T-cell (primary cell): ENCODE results near the gene FAM162A. TPM values are rescaled to one million over a fixed set of nuclear protein-coding genes. Genes with fewer than 3 reads are reported as not detected.

Experiments used
- ATAC-seq, 4 experiments: fragments of 200-7000 bp in 3 of 4; fragments of 150-1000 bp in 1 of 4; cut with Tn5 transposase; replicated peaks in 1 of 4; 1 replicate in 3 of 4; 2 replicates in 1 of 4; pipeline ENCODE4 v1.10.0; 2021; ENCODE audit warnings: moderate library complexity in 3 of 4, mild to moderate bottlenecking in 2 of 4, moderate number of reproducible peaks in 1 of 4
- CTCF ChIA-PET, 2 donors: fragments of 300-600 bp; sonication (Branson Sonifier 250); formaldehyde crosslinking; loops; one replicate each; lab custom pipeline; 2022; ENCODE audit warnings: antibody characterized with exemption in 2 of 2; lab: Charles Lee
- POLR2A ChIA-PET, 2 donors: fragments of 300-600 bp; sonication (Branson Sonifier 250); formaldehyde crosslinking; loops; one replicate each; lab custom pipeline; 2022; ENCODE audit warnings: antibody characterized with exemption in 2 of 2; lab: Charles Lee
- DNase-seq, 35 experiments: peaks; one replicate each; pipeline versions ENCODE4 v3.0.0 to v3.0.0-alpha.2; 2013 to 2023
- H3K27ac ChIP-seq: one replicate; pipeline ENCODE4 v1.5.1; 2013; ENCODE audit warnings: low read length
- H3K27me3 ChIP-seq, 2 experiments: replicated peaks in 1 of 2; 1 replicate in 1 of 2; 2 replicates in 1 of 2; pipeline versions ENCODE4 v1.6.1 to v1.7.0; 2013; ENCODE audit warnings: low read length in 1 of 2, mixed read lengths in 1 of 2; ENCODE audit not compliant: control insufficient read depth in 2 of 2, insufficient read depth in 2 of 2; ENCODE audit errors: extremely low read depth in 1 of 2
- H3K36me3 ChIP-seq, 2 donors: 1 replicate in 1 of 2; 2 replicates in 1 of 2; pipeline versions ENCODE4 v1.6.1 to v1.7.0; 2013; ENCODE audit warnings: low read length in 1 of 2; ENCODE audit not compliant: control insufficient read depth in 2 of 2, insufficient read depth in 1 of 2; ENCODE audit errors: extremely low read depth in 1 of 2
- H3K4me1 ChIP-seq, 2 experiments: 1 replicate in 1 of 2; 2 replicates in 1 of 2; pipeline versions ENCODE4 v1.6.1 to v1.7.0; 2013; ENCODE audit warnings: low read length in 2 of 2, mixed read lengths in 1 of 2; ENCODE audit not compliant: insufficient read depth in 2 of 2, control insufficient read depth in 1 of 2; ENCODE audit errors: extremely low read depth in 1 of 2
- H3K4me3 ChIP-seq, 2 donors: 1 replicate in 1 of 2; 2 replicates in 1 of 2; pipeline versions ENCODE4 v1.5.1 to v1.7.0; 2013; ENCODE audit warnings: mild to moderate bottlenecking in 2 of 2, low read length in 1 of 2, moderate library complexity in 1 of 2; ENCODE audit not compliant: control insufficient read depth in 1 of 2; ENCODE audit errors: extremely low read depth in 1 of 2
- H3K9me3 ChIP-seq: 2 replicates; pipeline ENCODE4 v1.7.0; 2013
- H3K27ac Mint-ChIP-seq, 2 donors: one replicate each; pipeline ENCODE4 v1.8.0; 2020 to 2021; ENCODE audit warnings: mild to moderate bottlenecking in 2 of 2, mixed read lengths in 2 of 2
- H3K27me3 Mint-ChIP-seq, 2 donors: one replicate each; pipeline ENCODE4 v1.8.0; 2021 to 2022; ENCODE audit warnings: mixed read lengths in 2 of 2
- H3K36me3 Mint-ChIP-seq: one replicate; pipeline ENCODE4 v1.8.0; 2021; ENCODE audit warnings: mixed read lengths
- H3K4me1 Mint-ChIP-seq, 3 donors: one replicate each; pipeline ENCODE4 v1.8.0; 2020 to 2022; ENCODE audit warnings: mixed read lengths in 3 of 3, mild to moderate bottlenecking in 1 of 3
- H3K4me3 Mint-ChIP-seq, 3 donors: one replicate each; pipeline ENCODE4 v1.8.0; 2020 to 2022; ENCODE audit warnings: mild to moderate bottlenecking in 3 of 3, mixed read lengths in 3 of 3, moderate library complexity in 3 of 3
- H3K9me3 Mint-ChIP-seq, 3 donors: one replicate each; pipeline ENCODE4 v1.8.0; 2020 to 2022; ENCODE audit warnings: mixed read lengths in 3 of 3
- WGBS: methylation state at CpG from one replicate; pipeline ENCODE4 v1.1.5; 2013; ENCODE audit warnings: missing lambda C conversion rate; ENCODE audit not compliant: insufficient coverage; 5-methylcytosine and 5-hydroxymethylcytosine counted together
- total RNA-seq, 35 experiments: library from RNA in 6 of 35; stranded (reverse) in 6 of 35; fragments of 120-200 nt in 1 of 35; gene quantifications; one replicate each; pipeline versions ENCODE4 v1.2.1 to v1.2.4 and lab custom pipeline; 2013 to 2026

Gene FAM162A
- total RNA-seq, 5 donors from 2014 or later (not counting 1 experiment from before 2014, with no cell fraction given): 26.6 to 29.6 (median 28.1) TPM

GRCh38 chr3:122391681-122392446 lies 7.9 kb downstream of the FAM162A start:
- H3K27ac ChIP-seq: no peak overlapping the region
- H3K4me1 ChIP-seq: no peaks in the 10 kb centered on the region

GRCh38 chr3:122392868-122393844 lies 9.2 kb downstream of the FAM162A start:
- no peak for ATAC-seq
- peaks cover 10% of the 10 kb centered on the region for H3K36me3 Mint-ChIP-seq

More at GRCh38 chr3:122391681-122392446, 7.9 kb downstream of the FAM162A start:
- no peaks in the 10 kb centered on the region for H3K27me3 Mint-ChIP-seq
- WGBS: 91% methylated on average over 1 of the region's 2 CpGs
- peaks cover 17% of the 10 kb centered on the region for H3K36me3 Mint-ChIP-seq
- ATAC-seq: no peak
- CTCF ChIA-PET: interaction anchor here (0.6 to 2.6 kb wide), 7 partner anchors 8 to 287 kb away, joined by 3 to 31 read pairs (median 4); partner anchors contain the start of genes FAM162A (in 1 of the 2), MIX23 (in 1 of the 2), PARP14 (in 1 of the 2) and WDR5B (in 1 of the 2)
- Histone ChIP-seq H3K27me3 (no peaks in the 10 kb centered on the region), H3K9me3 (no peaks in the 10 kb centered on the region), H3K4me3 (no peak overlapping the region), H3K36me3 (peaks cover 0 to 7% of the 10 kb centered on the region in 2 donors)
- no peak for DNase-seq
- H3K4me1 Mint-ChIP-seq: peaks cover 21 to 31% (median 23%) of the 10 kb centered on the region in 3 donors
- POLR2A ChIA-PET: interaction anchor here (0.8 to 1.0 kb wide), 3 partner anchors 20 to 24 kb away, joined by 3 read pairs; partner anchors contain the start of gene WDR5B (in 1 of the 2)
- H3K4me3 Mint-ChIP-seq: no peak overlapping the region
- H3K27ac Mint-ChIP-seq: no peak overlapping the region
- H3K9me3 Mint-ChIP-seq: no peaks in the 10 kb centered on the region

GRCh38 chr3:122394173-122394572 lies 10.2 kb downstream of the FAM162A start:
- Histone ChIP-seq H3K27ac (no peak overlapping the region), H3K9me3 (no peaks in the 10 kb centered on the region), H3K4me1 (no peaks in the 10 kb centered on the region), H3K27me3 (no peaks in the 10 kb centered on the region), H3K4me3 (no peak overlapping the region), H3K36me3 (peaks cover 0 to 7% of the 10 kb centered on the region in 2 donors)
- Mint-ChIP-seq H3K27me3 (no peaks in the 10 kb centered on the region), H3K4me3 (no peak overlapping the region), H3K4me1 (peaks cover 10 to 18% (median 12%) of the 10 kb centered on the region in 3 donors), H3K27ac (no peak overlapping the region), H3K36me3 (peaks cover 10% of the 10 kb centered on the region), H3K9me3 (no peaks in the 10 kb centered on the region)
- WGBS: no CpG with 5 or more reads among the region's 1 CpG
- ChIA-PET CTCF (interaction anchor here (0.7 to 2.6 kb wide), 8 partner anchors 10 to 293 kb away, joined by 3 to 37 read pairs (median 9); partner anchors contain the start of genes MIX23 (in 2 of the 2), FAM162A (in 1 of the 2), PARP14 (in 1 of the 2) and WDR5B (in 1 of the 2)), POLR2A (interaction anchor here in 1 of 2 donors (0.5 kb wide), 1 partner anchor 10 kb away, joined by 3 read pairs; the partner anchor contains the start of gene FAM162A)
- no peak for ATAC-seq
- no peak for DNase-seq

More at GRCh38 chr3:122392868-122393844, 9.2 kb downstream of the FAM162A start:
- ChIA-PET CTCF (interaction anchor here (0.6 to 2.6 kb wide), 21 partner anchors 9 to 847 kb away, joined by 3 to 37 read pairs (median 4); partner anchors contain the start of genes FAM162A (in 2 of the 2), KPNA1 (in 2 of the 2), MIX23 (in 2 of the 2) and HSPBAP1 (in 1 of the 2)), POLR2A (interaction anchor here (0.5 to 1.4 kb wide), 5 partner anchors 9 to 743 kb away, joined by 3 to 9 read pairs (median 5); partner anchors contain the start of gene FAM162A (in 2 of the 2))
- Mint-ChIP-seq H3K4me3 (no peak overlapping the region), H3K9me3 (no peaks in the 10 kb centered on the region), H3K4me1 (peaks cover 14 to 27% (median 16%) of the 10 kb centered on the region in 3 donors), H3K27me3 (no peaks in the 10 kb centered on the region), H3K27ac (no peak overlapping the region)
- DNase-seq: peak in 6 of 35 experiments; percentile 2 to 63 (median 12)
- no peaks in the 10 kb centered on the region for H3K9me3 ChIP-seq
- no peak overlapping the region for H3K4me3 ChIP-seq
- H3K4me1 ChIP-seq: no peaks in the 10 kb centered on the region
- peaks cover 0 to 7% of the 10 kb centered on the region in 2 donors for H3K36me3 ChIP-seq
- no peaks in the 10 kb centered on the region for H3K27me3 ChIP-seq
- 85% methylated on average over 1 of the region's 2 CpGs for WGBS
- no peak overlapping the region for H3K27ac ChIP-seq

- Mint-ChIP-seq H3K4me1 (peaks cover 10 to 15% (median 12%) of the 10 kb centered on the region in 3 donors), H3K36me3 (peaks cover 10% of the 10 kb centered on the region), H3K27me3 (no peaks in the 10 kb centered on the region), H3K4me3 (no peak overlapping the region), H3K27ac (no peak overlapping the region), H3K9me3 (no peaks in the 10 kb centered on the region)
- no peak for ATAC-seq
- Histone ChIP-seq H3K36me3 (peaks cover 0 to 4% of the 10 kb centered on the region in 2 donors), H3K27me3 (no peaks in the 10 kb centered on the region), H3K4me1 (no peaks in the 10 kb centered on the region), H3K9me3 (no peaks in the 10 kb centered on the region), H3K4me3 (no peak overlapping the region), H3K27ac (no peak overlapping the region)
- POLR2A ChIA-PET: interaction anchor here (0.6 to 0.7 kb wide), 6 partner anchors 12 to 145 kb away, joined by 3 to 5 read pairs (median 4); partner anchors contain the start of gene FAM162A (in 1 of the 2)
- CTCF ChIA-PET: interaction anchor here (0.5 to 1.4 kb wide), 2 partner anchors 12 to 621 kb away, joined by 3 to 5 read pairs; partner anchors contain the start of gene FAM162A (in 1 of the 2)
- no CpG with 5 or more reads among the region's 3 CpGs for WGBS
- DNase-seq: no peak
These were observed 11.6 kb downstream of the FAM162A start for GRCh38 chr3:122395582-122395981.

GRCh38 chr3:122396511-122396910 lies 12.5 kb downstream of the FAM162A start:
- peaks cover 10 to 15% (median 14%) of the 10 kb centered on the region in 3 donors for H3K4me1 Mint-ChIP-seq
- H3K4me3 ChIP-seq: no peak overlapping the region
- no peaks in the 10 kb centered on the region for H3K9me3 Mint-ChIP-seq
- ATAC-seq (no peak), DNase-seq (no peak)
- peaks cover 10% of the 10 kb centered on the region for H3K36me3 Mint-ChIP-seq
- H3K27me3 ChIP-seq: no peaks in the 10 kb centered on the region
- no peaks in the 10 kb centered on the region for H3K9me3 ChIP-seq
- no peak overlapping the region for H3K4me3 Mint-ChIP-seq
- CTCF ChIA-PET: interaction anchor here in 1 of 2 donors (1.4 kb wide), 1 partner anchor 13 kb away, joined by 5 read pairs; the partner anchor contains the start of gene FAM162A
- no peak overlapping the region for H3K27ac ChIP-seq
- H3K27me3 Mint-ChIP-seq: no peaks in the 10 kb centered on the region
- H3K27ac Mint-ChIP-seq: no peak overlapping the region
- H3K36me3 ChIP-seq: peaks cover 0 to 4% of the 10 kb centered on the region in 2 donors
- H3K4me1 ChIP-seq: no peaks in the 10 kb centered on the region
- POLR2A ChIA-PET: interaction anchor here in 1 of 2 donors (0.7 kb wide), 2 partner anchors 13 to 35 kb away, joined by 3 to 4 read pairs; partner anchors contain the start of gene FAM162A
